OCI-LY7 (cell line): ENCODE measurements around the gene JUNB. TPM values are rescaled to one million over a fixed set of nuclear protein-coding genes. Genes with fewer than 3 reads are reported as not detected.

ENCODE experiments used
- BruUV-seq: library from RNA; stranded (reverse); fragments of 400-500 nt; replicated peaks from 2 replicates; lab custom pipeline; 2021; lab: Mats Ljungman, UMichigan
- CTCF ChIA-PET: fragments of 300-600 bp; sonication (Branson Sonifier 250); formaldehyde crosslinking; loops from one replicate; lab custom pipeline; 2022; ENCODE audit warnings: antibody characterized with exemption; ENCODE audit not compliant: unreplicated experiment; lab: Charles Lee
- POLR2A ChIA-PET: fragments of 300-600 bp; sonication (Branson Sonifier 250); formaldehyde crosslinking; loops from one replicate; lab custom pipeline; 2022; ENCODE audit warnings: antibody characterized with exemption; lab: Charles Lee
- DNase-seq: peaks from one replicate; pipeline ENCODE4 v3.0.0-alpha.2; 2015; ENCODE audit warnings: low spot score
- H2AFZ ChIP-seq: fragments of 200-600 bp; sonication (generic), shearing (Covaris generic); 2 replicates; pipeline ENCODE4 v1.6.1; 2014; ENCODE audit warnings: mild to moderate bottlenecking, antibody characterized with exemption, low read length, moderate library complexity
- H3K27ac ChIP-seq: fragments of 200-600 bp; sonication (generic); 2 replicates; pipeline ENCODE4 v1.5.1; 2014; ENCODE audit warnings: mixed run types, low read depth, mild to moderate bottlenecking, moderate library complexity, low read length, inconsistent platforms; ENCODE audit not compliant: poor library complexity, severe bottlenecking
- H3K36me3 ChIP-seq: fragments of 200-600 bp; sonication (generic); 2 replicates; pipeline ENCODE4 v1.6.1; 2014; ENCODE audit warnings: mild to moderate bottlenecking, antibody characterized with exemption, low read length, moderate library complexity, mixed read lengths; ENCODE audit not compliant: insufficient read depth
- H3K4me1 ChIP-seq: fragments of 200-600 bp; sonication (generic); 2 replicates; pipeline ENCODE4 v1.5.1; 2014; ENCODE audit warnings: mild to moderate bottlenecking, low read length; ENCODE audit not compliant: insufficient read depth, poor library complexity, severe bottlenecking
- H3K4me2 ChIP-seq: fragments of 200-600 bp; sonication (generic); 2 replicates; pipeline ENCODE4 v1.6.1; 2014; ENCODE audit warnings: mild to moderate bottlenecking, low read length
- H3K4me3 ChIP-seq: fragments of 200-600 bp; sonication (generic); 2 replicates; pipeline ENCODE4 v1.5.1; 2014; ENCODE audit warnings: mild to moderate bottlenecking, low read depth, low read length; ENCODE audit not compliant: poor library complexity, severe bottlenecking
- H3K79me2 ChIP-seq: fragments of 200-600 bp; sonication (generic); 2 replicates; pipeline ENCODE4 v1.6.1; 2016; ENCODE audit warnings: low read depth, mild to moderate bottlenecking, low read length, moderate library complexity, mixed read lengths; ENCODE audit not compliant: insufficient read depth
- H3K9me2 ChIP-seq: fragments of 200-600 bp; sonication (generic); 2 replicates; pipeline ENCODE4 v1.6.1; 2016; ENCODE audit warnings: mild to moderate bottlenecking, low read length, mixed read lengths; ENCODE audit not compliant: insufficient read depth
- H3K9me3 ChIP-seq: fragments of 200-600 bp; sonication (generic); 2 replicates; pipeline ENCODE4 v1.6.1; 2014; ENCODE audit warnings: mild to moderate bottlenecking, mixed run types, low read length, mixed read lengths
- H4K20me1 ChIP-seq: fragments of 200-600 bp; sonication (generic); 2 replicates; pipeline ENCODE4 v1.6.1; 2014; ENCODE audit warnings: mild to moderate bottlenecking, antibody characterized with exemption, low read length, moderate library complexity, mixed read lengths; ENCODE audit not compliant: insufficient read depth
- EZH2phosphoT487 ChIP-seq: fragments of 200-600 bp; sonication (generic); IDR thresholded peaks from 2 replicates; pipeline ENCODE4 v1.6.1; 2018; ENCODE audit warnings: low read depth, borderline replicate concordance, mild to moderate bottlenecking, mixed run types, antibody characterized with exemption, low read length, moderate library complexity, mixed read lengths
- intact Hi-C: fragments of 100-400 bp; cut with micrococcal nuclease; formaldehyde crosslinking; loops from one replicate; pipeline ENCODE4 v1.10.0; 2022; ENCODE audit not compliant: unreplicated experiment
- total RNA-seq, 2 experiments: library from RNA; depleted of rRNA in 1 of 2; stranded (reverse); fragments of >200 nt in 1 of 2; shearing (Covaris generic) in 1 of 2; gene quantifications; 2 replicates each; pipeline ENCODE4 v1.2.3, GENCODE V29; 2014 to 2022
- TF ChIP-seq, protein P1 (sequence below): fragments of 200-600 bp; sonication (generic); conservative IDR thresholded peaks from 2 replicates; pipeline ENCODE4 v1.5.1; 2014; ENCODE audit warnings: mild to moderate bottlenecking, antibody characterized with exemption, low read length, moderate library complexity, mixed read lengths

Gene JUNB
- total RNA-seq, 2 experiments from 2014 or later, result 31.8 to 45.5 TPM

DNA sequence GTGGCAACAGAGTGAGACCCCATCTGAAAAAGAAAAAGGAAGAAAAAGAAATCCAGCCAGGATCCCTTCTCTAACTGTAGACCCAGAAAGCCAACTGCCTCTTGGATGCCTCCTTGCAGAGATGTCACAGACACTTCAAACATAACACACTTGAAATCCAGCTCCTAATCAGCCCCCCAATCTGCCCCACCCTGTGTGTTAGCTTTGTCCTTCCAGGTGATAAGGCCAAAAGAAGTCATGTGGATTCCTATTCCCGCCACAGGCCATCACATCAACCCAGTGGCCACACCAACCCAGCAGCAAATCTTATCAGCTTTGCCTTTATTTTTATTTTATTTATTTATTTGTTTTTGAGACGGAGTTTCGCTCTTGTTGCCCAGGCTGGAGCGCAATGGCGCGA lies 31.6 kb upstream of the JUNB start:
- Histone ChIP-seq H3K36me3 (no peaks in the 10 kb centered on the region), H3K4me1 (no peaks in the 10 kb centered on the region), H3K9me2 (no peaks in the 10 kb centered on the region), H2AFZ (no peak overlapping the region), H4K20me1 (no peaks in the 10 kb centered on the region), H3K4me3 (no peak overlapping the region), H3K27ac (no peak overlapping the region), H3K9me3 (no peaks in the 10 kb centered on the region), H3K79me2 (no peaks in the 10 kb centered on the region), H3K4me2 (no peak overlapping the region)
- ChIA-PET POLR2A (interaction anchor here (0.6 kb wide), 1 partner anchor 874 kb away, joined by 4 read pairs; no protein-coding TSS in a partner anchor), CTCF (no interaction called here)
- BruUV-seq, result no TSS peak
- no peak for DNase-seq
- intact Hi-C loops, result loop anchor here (1.0 kb wide), 1 partner anchor 37 kb away; no protein-coding TSS in a partner anchor
- TF ChIP-seq, protein P1, sequence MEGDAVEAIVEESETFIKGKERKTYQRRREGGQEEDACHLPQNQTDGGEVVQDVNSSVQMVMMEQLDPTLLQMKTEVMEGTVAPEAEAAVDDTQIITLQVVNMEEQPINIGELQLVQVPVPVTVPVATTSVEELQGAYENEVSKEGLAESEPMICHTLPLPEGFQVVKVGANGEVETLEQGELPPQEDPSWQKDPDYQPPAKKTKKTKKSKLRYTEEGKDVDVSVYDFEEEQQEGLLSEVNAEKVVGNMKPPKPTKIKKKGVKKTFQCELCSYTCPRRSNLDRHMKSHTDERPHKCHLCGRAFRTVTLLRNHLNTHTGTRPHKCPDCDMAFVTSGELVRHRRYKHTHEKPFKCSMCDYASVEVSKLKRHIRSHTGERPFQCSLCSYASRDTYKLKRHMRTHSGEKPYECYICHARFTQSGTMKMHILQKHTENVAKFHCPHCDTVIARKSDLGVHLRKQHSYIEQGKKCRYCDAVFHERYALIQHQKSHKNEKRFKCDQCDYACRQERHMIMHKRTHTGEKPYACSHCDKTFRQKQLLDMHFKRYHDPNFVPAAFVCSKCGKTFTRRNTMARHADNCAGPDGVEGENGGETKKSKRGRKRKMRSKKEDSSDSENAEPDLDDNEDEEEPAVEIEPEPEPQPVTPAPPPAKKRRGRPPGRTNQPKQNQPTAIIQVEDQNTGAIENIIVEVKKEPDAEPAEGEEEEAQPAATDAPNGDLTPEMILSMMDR, result no peak
- no peak for TF ChIP-seq EZH2phosphoT487

DNA sequence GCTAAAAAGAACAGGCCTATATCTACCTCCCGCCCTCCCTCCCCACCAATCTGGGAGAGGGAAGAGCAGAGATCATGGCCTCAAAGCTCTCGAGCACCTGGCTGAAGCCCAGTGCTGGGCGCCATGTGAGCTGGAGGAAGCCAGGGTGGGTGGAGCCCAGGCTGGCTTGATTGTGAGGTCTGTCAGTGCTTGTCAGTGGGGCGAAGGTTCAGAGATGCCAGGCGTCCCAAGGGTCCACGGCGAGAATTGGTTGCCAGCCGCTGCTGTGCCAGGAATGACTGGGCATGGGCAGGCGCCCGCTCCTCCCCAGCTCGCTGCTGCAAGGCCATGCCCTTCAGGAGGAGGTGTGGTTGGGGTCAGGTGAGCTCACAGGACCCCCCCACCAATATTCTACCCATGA lies 28.2 kb upstream of the JUNB start:
- no peaks in the 10 kb centered on the region for H3K36me3 ChIP-seq
- H3K79me2 ChIP-seq, result no peaks in the 10 kb centered on the region
- no peak overlapping the region for H3K4me2 ChIP-seq
- no peaks in the 10 kb centered on the region for H3K4me1 ChIP-seq
- H3K9me3 ChIP-seq, result no peaks in the 10 kb centered on the region
- intact Hi-C loops, result no loop called here
- H4K20me1 ChIP-seq, result no peaks in the 10 kb centered on the region
- no peak for TF ChIP-seq EZH2phosphoT487
- TF ChIP-seq, protein P1, result no peak
- ChIA-PET POLR2A (no interaction called here), CTCF (interaction anchor here (0.6 kb wide), 1 partner anchor 102 kb away, joined by 3 read pairs; no protein-coding TSS in a partner anchor)
- H3K4me3 ChIP-seq, result no peak overlapping the region
- DNase-seq, result no peak
- H2AFZ ChIP-seq, result no peak overlapping the region
- BruUV-seq, result no TSS peak
- no peak overlapping the region for H3K27ac ChIP-seq
- H3K9me2 ChIP-seq, result no peaks in the 10 kb centered on the region

DNA sequence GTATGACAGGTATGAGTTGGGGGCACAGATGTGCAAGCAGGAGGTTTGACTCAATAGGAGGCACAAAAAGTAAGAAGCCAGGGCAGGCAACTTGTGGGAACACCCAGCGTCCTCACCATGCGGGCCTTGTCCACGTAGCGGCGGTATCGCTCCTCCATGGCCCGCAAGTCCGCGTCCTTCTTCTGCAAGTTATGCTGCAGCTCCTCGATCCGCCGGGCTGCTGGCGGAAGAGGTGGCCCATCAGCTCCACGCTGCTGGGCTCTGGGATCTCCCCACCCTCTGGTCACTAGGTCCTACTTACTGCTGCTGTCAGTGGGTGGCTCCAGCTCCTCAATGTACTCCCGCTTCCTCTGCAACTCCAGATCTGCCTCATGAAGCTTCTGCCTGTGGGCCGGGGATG lies 26.6 kb upstream of the JUNB start:
- POLR2A ChIA-PET, result no interaction called here
- no peak for DNase-seq
- H3K4me1 ChIP-seq, result no peaks in the 10 kb centered on the region
- H3K9me3 ChIP-seq, result no peaks in the 10 kb centered on the region
- no peak overlapping the region for H2AFZ ChIP-seq
- intact Hi-C loops, result no loop called here
- H3K36me3 ChIP-seq, result no peaks in the 10 kb centered on the region
- no peaks in the 10 kb centered on the region for H4K20me1 ChIP-seq
- no peaks in the 10 kb centered on the region for H3K9me2 ChIP-seq
- TF ChIP-seq, protein P1, result no peak
- no peak for TF ChIP-seq EZH2phosphoT487
- CTCF ChIA-PET, result no interaction called here
- no peak overlapping the region for H3K4me2 ChIP-seq
- H3K27ac ChIP-seq, result no peak overlapping the region
- no peak overlapping the region for H3K4me3 ChIP-seq
- H3K79me2 ChIP-seq, result no peaks in the 10 kb centered on the region
- BruUV-seq, result no TSS peak
